ENCODE data around the gene EOLA1. TPM values are rescaled to one million over a fixed set of nuclear protein-coding genes. Genes with fewer than 3 reads are reported as not detected.
A peak's percentile ranks its signal among the peaks of the same experiment; 100 is the strongest.
"Not testable (repeated sequence)": the region's sequence is repeated elsewhere in the genome, so short reads cannot be mapped to it uniquely, and the experiment has no call there.

EOLA1 gene
- polyA plus RNA-seq, 4 donors, result 18.2 to 30.6 (median 25.2) TPM

- Histone ChIP-seq H3K27ac (ENCODE audit: low read depth in 1 of 3, low read length in 2 of 3) (no peak overlapping the region), H3K9me3 (ENCODE audit: control insufficient read depth in 2 of 2, insufficient read depth in 1 of 2, low read depth in 1 of 2, low read length in 1 of 2) (no peaks in the 10 kb centered on the region), H3K4me3 (ENCODE audit: low read depth in 1 of 3, low read length in 3 of 3) (no peak overlapping the region), H3K4me1 (ENCODE audit: control insufficient read depth in 3 of 3, insufficient read depth in 2 of 3, low read depth in 1 of 3, low read length in 2 of 3) (peaks cover 0 to 6% (median under 1%) of the 10 kb centered on the region in 3 donors), H3K36me3 (ENCODE audit: control insufficient read depth in 3 of 3, insufficient read depth in 2 of 3, low read depth in 1 of 3, low read length in 3 of 3) (peaks cover 0 to 4% (median 0%) of the 10 kb centered on the region in 3 donors), H3K27me3 (ENCODE audit: control insufficient read depth in 3 of 3, insufficient read depth in 3 of 3, low read length in 3 of 3) (no peaks in the 10 kb centered on the region)
- DNase-seq (peak; percentile 5 to 40), FAIRE-seq (no peak)
- 35 to 50% (median 40%) methylated on average over 1 of the region's 1 CpG for WGBS, 3 donors
Observed at GRCh38 chrX:149527705-149528104, 13.1 kb upstream of the EOLA1 start.

GRCh38 chrX:149528381-149528780 lies 12.4 kb upstream of the EOLA1 start:
- Histone ChIP-seq H3K9me3 (ENCODE audit: control insufficient read depth in 2 of 2, insufficient read depth in 1 of 2, low read depth in 1 of 2, low read length in 1 of 2) (no peaks in the 10 kb centered on the region), H3K36me3 (ENCODE audit: control insufficient read depth in 3 of 3, insufficient read depth in 2 of 3, low read depth in 1 of 3, low read length in 3 of 3) (peaks cover 0 to 4% (median 0%) of the 10 kb centered on the region in 3 donors), H3K27ac (ENCODE audit: low read depth in 1 of 3, low read length in 2 of 3) (no peak overlapping the region), H3K27me3 (ENCODE audit: control insufficient read depth in 3 of 3, insufficient read depth in 3 of 3, low read length in 3 of 3) (no peaks in the 10 kb centered on the region), H3K4me3 (ENCODE audit: low read depth in 1 of 3, low read length in 3 of 3) (no peak overlapping the region), H3K4me1 (ENCODE audit: control insufficient read depth in 3 of 3, insufficient read depth in 2 of 3, low read depth in 1 of 3, low read length in 2 of 3) (no peaks in the 10 kb centered on the region)
- WGBS, 3 donors, result 56 to 81% (median 81%) methylated on average over 1 of the region's 1 CpG
- DNase-seq (no peak), FAIRE-seq (no peak)

DNA sequence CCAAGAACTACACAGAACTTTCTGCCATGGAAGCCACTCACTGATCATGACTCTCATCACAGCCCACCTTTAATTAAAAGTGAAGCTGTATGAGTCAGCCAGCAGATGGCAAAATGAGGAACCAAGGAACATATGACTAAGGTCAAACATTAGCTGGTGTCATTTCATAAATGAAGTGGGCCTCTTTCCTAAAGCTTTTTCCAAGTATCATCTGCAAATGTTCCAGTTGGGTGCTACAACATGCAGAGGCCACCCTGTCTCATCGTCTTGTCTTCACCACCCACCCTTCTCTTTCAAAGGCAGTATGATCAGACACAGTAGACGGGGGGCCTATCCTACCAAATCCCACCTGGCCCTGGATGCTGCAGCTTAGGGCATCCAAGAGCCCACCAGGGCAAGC lies 9.2 kb upstream of the EOLA1 start:
- no peaks in the 10 kb centered on the region for H3K4me1 ChIP-seq (ENCODE audit: control insufficient read depth in 3 of 3, insufficient read depth in 2 of 3, low read depth in 1 of 3, low read length in 2 of 3)
- H3K27me3 ChIP-seq (ENCODE audit: control insufficient read depth in 3 of 3, insufficient read depth in 3 of 3, low read length in 3 of 3), result no peaks in the 10 kb centered on the region
- FAIRE-seq (no peak), DNase-seq (no peak)
- H3K36me3 ChIP-seq (ENCODE audit: control insufficient read depth in 3 of 3, insufficient read depth in 2 of 3, low read depth in 1 of 3, low read length in 3 of 3), result peaks cover 0 to 8% (median 0%) of the 10 kb centered on the region in 3 donors
- no peak overlapping the region for H3K27ac ChIP-seq (ENCODE audit: low read depth in 1 of 3, low read length in 2 of 3)
- no peak overlapping the region for H3K4me3 ChIP-seq (ENCODE audit: low read depth in 1 of 3, low read length in 3 of 3)
- 74 to 87% (median 79%) methylated on average over 2 of the region's 2 CpGs for WGBS, 3 donors
- H3K9me3 ChIP-seq (ENCODE audit: control insufficient read depth in 2 of 2, insufficient read depth in 1 of 2, low read depth in 1 of 2, low read length in 1 of 2), result no peaks in the 10 kb centered on the region

GRCh38 chrX:149532868-149533267 lies 7.9 kb upstream of the EOLA1 start:
- 100% methylated on average over 1 of the region's 3 CpGs; no CpG with 5 or more reads in 2 of the 3 donors for WGBS, 3 donors

GRCh38 chrX:149533999-149534398 lies 6.8 kb upstream of the EOLA1 start:
- FAIRE-seq; H3K4me3 ChIP-seq (ENCODE audit: low read depth in 1 of 3, low read length in 3 of 3); H3K36me3 ChIP-seq (ENCODE audit: control insufficient read depth in 3 of 3, insufficient read depth in 2 of 3, low read depth in 1 of 3, low read length in 3 of 3); H3K27me3 ChIP-seq (ENCODE audit: control insufficient read depth in 3 of 3, insufficient read depth in 3 of 3, low read length in 3 of 3); DNase-seq; H3K9me3 ChIP-seq (ENCODE audit: control insufficient read depth in 2 of 2, insufficient read depth in 1 of 2, low read depth in 1 of 2, low read length in 1 of 2); H3K4me1 ChIP-seq (ENCODE audit: control insufficient read depth in 3 of 3, insufficient read depth in 2 of 3, low read depth in 1 of 3, low read length in 2 of 3); H3K27ac ChIP-seq (ENCODE audit: low read depth in 1 of 3, low read length in 2 of 3): not testable (repeated sequence)
- 85 to 98% (median 97%) methylated on average over 5 to 10 of the region's 11 CpGs for WGBS, 3 donors

More at GRCh38 chrX:149532868-149533267, 7.9 kb upstream of the EOLA1 start:
- not testable (repeated sequence) for H3K27ac ChIP-seq (ENCODE audit: low read depth in 1 of 3, low read length in 2 of 3); H3K4me3 ChIP-seq (ENCODE audit: low read depth in 1 of 3, low read length in 3 of 3); H3K4me1 ChIP-seq (ENCODE audit: control insufficient read depth in 3 of 3, insufficient read depth in 2 of 3, low read depth in 1 of 3, low read length in 2 of 3); H3K36me3 ChIP-seq (ENCODE audit: control insufficient read depth in 3 of 3, insufficient read depth in 2 of 3, low read depth in 1 of 3, low read length in 3 of 3); H3K27me3 ChIP-seq (ENCODE audit: control insufficient read depth in 3 of 3, insufficient read depth in 3 of 3, low read length in 3 of 3); H3K9me3 ChIP-seq (ENCODE audit: control insufficient read depth in 2 of 2, insufficient read depth in 1 of 2, low read depth in 1 of 2, low read length in 1 of 2); DNase-seq; FAIRE-seq

DNA sequence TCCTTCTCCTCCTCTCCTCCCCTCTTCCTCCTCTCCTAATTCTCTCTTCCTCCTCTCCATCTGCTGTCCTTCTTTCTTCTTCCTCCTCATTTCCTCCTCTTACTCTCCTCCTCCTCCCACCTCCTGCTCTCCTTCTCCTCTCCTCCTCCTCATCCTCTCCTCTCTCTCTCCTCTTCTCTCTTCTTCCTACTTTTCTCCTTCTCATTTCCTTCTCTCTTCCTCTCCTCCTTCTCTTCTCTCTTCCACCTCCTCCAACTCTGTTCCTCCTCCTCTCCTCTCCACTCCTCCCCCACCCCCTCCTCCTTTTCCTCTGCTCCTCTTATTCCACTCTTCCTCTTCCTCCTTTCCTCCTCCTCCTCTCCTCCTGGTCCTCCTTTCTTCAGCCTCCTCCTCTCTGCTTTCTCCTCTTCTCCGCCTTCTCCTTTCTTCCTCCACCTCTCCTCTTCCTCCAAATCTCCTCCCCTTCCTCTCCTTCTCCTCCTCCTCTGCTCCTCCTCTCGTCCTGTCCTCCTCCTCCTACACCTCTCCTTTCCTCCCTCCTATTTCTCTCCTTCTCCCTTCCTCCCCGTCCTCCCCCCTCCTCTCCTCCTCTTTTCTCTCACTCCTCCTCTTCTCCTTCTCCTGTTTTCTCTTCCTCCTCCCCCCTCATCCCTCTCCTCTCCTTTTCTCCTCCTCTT lies 5.7 kb upstream of the EOLA1 start:
- H3K4me3 ChIP-seq (ENCODE audit: low read depth in 1 of 3, low read length in 3 of 3); DNase-seq; H3K27ac ChIP-seq (ENCODE audit: low read depth in 1 of 3, low read length in 2 of 3); H3K9me3 ChIP-seq (ENCODE audit: control insufficient read depth in 2 of 2, insufficient read depth in 1 of 2, low read depth in 1 of 2, low read length in 1 of 2); H3K36me3 ChIP-seq (ENCODE audit: control insufficient read depth in 3 of 3, insufficient read depth in 2 of 3, low read depth in 1 of 3, low read length in 3 of 3); FAIRE-seq; H3K4me1 ChIP-seq (ENCODE audit: control insufficient read depth in 3 of 3, insufficient read depth in 2 of 3, low read depth in 1 of 3, low read length in 2 of 3); H3K27me3 ChIP-seq (ENCODE audit: control insufficient read depth in 3 of 3, insufficient read depth in 3 of 3, low read length in 3 of 3): not testable (repeated sequence)
- WGBS, 3 donors, result 52 to 85% (median 82%) methylated on average over 3 of the region's 3 CpGs

GRCh38 chrX:149537474-149537873 lies 3.3 kb upstream of the EOLA1 start:
- H3K27me3 ChIP-seq (ENCODE audit: control insufficient read depth in 3 of 3, insufficient read depth in 3 of 3, low read length in 3 of 3); DNase-seq; H3K4me1 ChIP-seq (ENCODE audit: control insufficient read depth in 3 of 3, insufficient read depth in 2 of 3, low read depth in 1 of 3, low read length in 2 of 3); H3K36me3 ChIP-seq (ENCODE audit: control insufficient read depth in 3 of 3, insufficient read depth in 2 of 3, low read depth in 1 of 3, low read length in 3 of 3); H3K4me3 ChIP-seq (ENCODE audit: low read depth in 1 of 3, low read length in 3 of 3); H3K9me3 ChIP-seq (ENCODE audit: control insufficient read depth in 2 of 2, insufficient read depth in 1 of 2, low read depth in 1 of 2, low read length in 1 of 2); H3K27ac ChIP-seq (ENCODE audit: low read depth in 1 of 3, low read length in 2 of 3); FAIRE-seq: not testable (repeated sequence)
- WGBS, 3 donors, result 87% methylated on average over 5 to 8 of the region's 11 CpGs

GRCh38 chrX:149539283-149540130 lies 1.3 kb upstream of the EOLA1 start:
- Histone ChIP-seq H3K4me3 (ENCODE audit: low read depth in 1 of 3, low read length in 3 of 3) (peak overlapping the region; percentile 7 to 49 (median 48)), H3K4me1 (ENCODE audit: control insufficient read depth in 3 of 3, insufficient read depth in 2 of 3, low read depth in 1 of 3, low read length in 2 of 3) (no peaks in the 10 kb centered on the region), H3K9me3 (ENCODE audit: control insufficient read depth in 2 of 2, insufficient read depth in 1 of 2, low read depth in 1 of 2, low read length in 1 of 2) (no peaks in the 10 kb centered on the region), H3K27me3 (ENCODE audit: control insufficient read depth in 3 of 3, insufficient read depth in 3 of 3, low read length in 3 of 3) (no peaks in the 10 kb centered on the region), H3K36me3 (ENCODE audit: control insufficient read depth in 3 of 3, insufficient read depth in 2 of 3, low read depth in 1 of 3, low read length in 3 of 3) (peaks cover 0 to 5% (median 0%) of the 10 kb centered on the region in 3 donors), H3K27ac (ENCODE audit: low read depth in 1 of 3, low read length in 2 of 3) (peak overlapping the region; percentile 68 to 94 (median 91))
- FAIRE-seq (no peak), DNase-seq (peak; percentile 90)
- WGBS, 3 donors, result 1 to 38% (median 6%) methylated on average over 14 to 32 of the region's 34 CpGs
